NB4 (cell line): ENCODE results near the gene NHS.

Source experiments
- DNase-seq: peaks from one replicate; pipeline ENCODE4 v3.0.0; 2010; ENCODE audit warnings: low read depth
- H3K4me3 ChIP-seq: one replicate; pipeline ENCODE4 v1.5.1; 2011; ENCODE audit warnings: mild to moderate bottlenecking, low read depth, low read length, moderate library complexity
- MYC ChIP-seq: IDR thresholded peaks from 2 replicates; pipeline ENCODE4 v1.6.1; 2011; ENCODE audit warnings: low read depth, low read length
- POLR2A ChIP-seq: IDR thresholded peaks from 2 replicates; pipeline ENCODE4 v1.6.1; 2011; ENCODE audit warnings: mild to moderate bottlenecking; ENCODE audit not compliant: insufficient read length; ENCODE audit errors: extremely low read depth
- TF ChIP-seq, protein P1 (sequence below): IDR thresholded peaks from 2 replicates; pipeline ENCODE4 v1.6.1; 2011; ENCODE audit warnings: low read depth, low read length
- TF ChIP-seq, protein P2 (sequence below): IDR thresholded peaks from one replicate; pipeline ENCODE4 v1.5.1; 2012; ENCODE audit warnings: low read depth, low read length

NHS gene

DNA sequence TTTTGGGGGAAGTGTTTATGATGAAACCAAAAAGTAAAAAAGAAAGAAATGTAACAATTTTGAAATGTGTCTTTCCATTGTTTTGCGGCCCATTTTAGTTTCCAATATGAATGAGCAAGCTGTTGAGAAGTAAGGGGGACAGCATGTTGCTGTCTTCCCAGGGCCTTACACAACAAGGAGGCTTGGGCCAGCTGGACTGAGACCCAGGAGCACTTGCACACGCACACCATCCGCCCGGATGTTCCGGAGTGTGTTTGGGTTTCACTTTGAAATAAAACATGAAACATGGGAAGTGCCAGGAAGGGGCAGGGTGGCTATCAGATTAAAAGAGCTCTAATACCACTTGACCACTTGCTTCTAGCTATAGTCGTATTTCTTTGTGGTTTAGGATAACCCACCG lies 144.4 kb downstream of the NHS start:
- no peak for TF ChIP-seq POLR2A
- TF ChIP-seq, protein P1, sequence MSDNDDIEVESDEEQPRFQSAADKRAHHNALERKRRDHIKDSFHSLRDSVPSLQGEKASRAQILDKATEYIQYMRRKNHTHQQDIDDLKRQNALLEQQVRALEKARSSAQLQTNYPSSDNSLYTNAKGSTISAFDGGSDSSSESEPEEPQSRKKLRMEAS = no peak
- TF ChIP-seq, protein P2, sequence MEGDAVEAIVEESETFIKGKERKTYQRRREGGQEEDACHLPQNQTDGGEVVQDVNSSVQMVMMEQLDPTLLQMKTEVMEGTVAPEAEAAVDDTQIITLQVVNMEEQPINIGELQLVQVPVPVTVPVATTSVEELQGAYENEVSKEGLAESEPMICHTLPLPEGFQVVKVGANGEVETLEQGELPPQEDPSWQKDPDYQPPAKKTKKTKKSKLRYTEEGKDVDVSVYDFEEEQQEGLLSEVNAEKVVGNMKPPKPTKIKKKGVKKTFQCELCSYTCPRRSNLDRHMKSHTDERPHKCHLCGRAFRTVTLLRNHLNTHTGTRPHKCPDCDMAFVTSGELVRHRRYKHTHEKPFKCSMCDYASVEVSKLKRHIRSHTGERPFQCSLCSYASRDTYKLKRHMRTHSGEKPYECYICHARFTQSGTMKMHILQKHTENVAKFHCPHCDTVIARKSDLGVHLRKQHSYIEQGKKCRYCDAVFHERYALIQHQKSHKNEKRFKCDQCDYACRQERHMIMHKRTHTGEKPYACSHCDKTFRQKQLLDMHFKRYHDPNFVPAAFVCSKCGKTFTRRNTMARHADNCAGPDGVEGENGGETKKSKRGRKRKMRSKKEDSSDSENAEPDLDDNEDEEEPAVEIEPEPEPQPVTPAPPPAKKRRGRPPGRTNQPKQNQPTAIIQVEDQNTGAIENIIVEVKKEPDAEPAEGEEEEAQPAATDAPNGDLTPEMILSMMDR = no peak
- TF ChIP-seq MYC = no peak
- DNase-seq = no peak
- no peak overlapping the region for H3K4me3 ChIP-seq

DNA sequence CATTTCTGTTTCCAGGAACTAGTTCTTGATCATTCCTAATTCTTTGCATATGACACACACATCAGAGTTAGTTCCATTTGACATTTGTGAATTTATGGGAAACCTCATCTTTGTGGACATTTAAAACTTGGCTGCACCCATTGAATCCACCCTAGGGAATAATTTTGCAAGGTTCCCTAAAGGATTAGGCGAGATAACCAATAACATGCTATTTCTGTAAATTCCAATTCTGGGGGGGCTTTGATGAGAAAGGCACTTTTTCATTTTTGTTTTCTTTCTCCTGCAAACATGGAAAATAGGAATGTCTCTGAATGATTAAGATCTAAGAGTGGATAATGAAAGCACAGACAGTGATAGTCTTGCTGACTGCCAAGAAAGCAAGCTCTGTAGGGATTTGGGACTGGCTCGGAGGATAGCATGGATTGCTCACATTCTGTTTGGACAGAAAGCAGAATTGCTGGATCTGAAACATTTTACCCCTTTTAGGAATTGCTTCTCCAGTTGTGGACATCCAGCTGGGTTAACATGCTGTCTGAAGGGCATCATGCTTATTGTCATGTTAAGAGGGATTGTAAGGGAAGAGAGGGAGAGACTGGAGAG lies 145.1 kb downstream of the NHS start:
- TF ChIP-seq, protein P1 = no peak
- TF ChIP-seq POLR2A (no peak), MYC (no peak)
- TF ChIP-seq, protein P2 = no peak
- no peak overlapping the region for H3K4me3 ChIP-seq
- no peak for DNase-seq

DNA sequence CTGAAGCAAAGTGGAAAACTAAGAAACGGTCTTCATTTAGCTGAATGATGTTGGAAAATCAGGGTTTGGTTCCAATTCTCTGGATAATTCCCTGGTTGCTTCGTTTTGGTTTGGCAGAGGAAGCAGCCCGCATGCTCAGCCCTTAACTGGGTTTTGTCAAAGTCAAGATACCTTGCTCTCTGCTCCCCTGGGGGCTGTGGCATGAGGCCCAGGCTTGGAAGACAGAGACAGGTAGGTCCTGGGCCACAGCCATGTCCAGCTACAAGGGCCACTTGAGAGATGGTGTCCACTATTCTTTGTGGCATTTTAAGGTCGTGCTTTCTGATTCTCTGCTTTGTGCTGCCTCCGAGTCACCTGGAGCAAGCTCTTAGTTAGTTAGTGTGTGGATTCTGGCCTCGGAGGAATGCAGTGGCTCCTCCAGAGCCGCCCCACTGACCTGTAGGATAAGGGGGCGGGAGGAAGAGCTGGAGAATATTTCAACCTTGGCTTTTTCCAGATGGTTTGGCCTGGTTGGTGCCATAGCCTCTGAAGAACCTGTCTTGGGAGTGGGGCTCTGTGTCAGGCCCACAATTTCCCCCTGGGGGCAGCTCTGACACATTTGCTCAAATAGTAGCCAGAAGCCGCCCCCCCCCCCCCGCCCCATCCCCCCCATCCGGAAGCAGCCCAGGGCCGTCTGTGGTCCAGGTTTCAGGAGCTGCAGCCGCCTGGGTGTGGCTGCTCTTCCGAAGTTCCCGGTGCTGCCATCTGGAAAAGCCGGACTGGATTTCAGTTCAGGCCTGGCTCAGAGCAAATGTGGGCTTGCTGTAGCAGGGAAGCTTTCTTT lies 147.1 kb downstream of the NHS start:
- TF ChIP-seq MYC (no peak), POLR2A (no peak)
- TF ChIP-seq, protein P1 = no peak
- TF ChIP-seq, protein P2 = no peak
- DNase-seq = no peak
- no peak overlapping the region for H3K4me3 ChIP-seq

DNA sequence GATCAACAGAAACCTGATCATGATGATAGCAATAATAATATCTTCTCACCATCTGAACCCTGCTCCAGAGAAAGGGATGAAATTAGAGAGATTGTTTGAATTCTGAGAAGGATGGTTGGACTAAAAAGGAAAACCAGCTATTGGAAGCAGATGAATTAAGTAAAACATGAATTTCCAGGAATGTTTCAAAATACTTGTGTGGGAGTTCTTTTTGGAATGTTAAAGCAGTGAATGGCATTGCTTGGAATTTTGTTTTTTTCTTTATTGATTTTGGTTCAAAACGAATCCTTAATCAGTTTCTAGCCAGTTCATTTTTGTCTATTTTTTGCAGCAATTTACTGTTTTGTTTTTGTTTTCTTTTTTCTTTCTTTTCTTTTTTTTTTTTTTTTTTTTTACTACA lies 150.3 kb downstream of the NHS start:
- TF ChIP-seq POLR2A (no peak), MYC (no peak)
- TF ChIP-seq, protein P2 = no peak
- TF ChIP-seq, protein P1 = no peak
- DNase-seq = no peak
- H3K4me3 ChIP-seq = no peak overlapping the region

DNA sequence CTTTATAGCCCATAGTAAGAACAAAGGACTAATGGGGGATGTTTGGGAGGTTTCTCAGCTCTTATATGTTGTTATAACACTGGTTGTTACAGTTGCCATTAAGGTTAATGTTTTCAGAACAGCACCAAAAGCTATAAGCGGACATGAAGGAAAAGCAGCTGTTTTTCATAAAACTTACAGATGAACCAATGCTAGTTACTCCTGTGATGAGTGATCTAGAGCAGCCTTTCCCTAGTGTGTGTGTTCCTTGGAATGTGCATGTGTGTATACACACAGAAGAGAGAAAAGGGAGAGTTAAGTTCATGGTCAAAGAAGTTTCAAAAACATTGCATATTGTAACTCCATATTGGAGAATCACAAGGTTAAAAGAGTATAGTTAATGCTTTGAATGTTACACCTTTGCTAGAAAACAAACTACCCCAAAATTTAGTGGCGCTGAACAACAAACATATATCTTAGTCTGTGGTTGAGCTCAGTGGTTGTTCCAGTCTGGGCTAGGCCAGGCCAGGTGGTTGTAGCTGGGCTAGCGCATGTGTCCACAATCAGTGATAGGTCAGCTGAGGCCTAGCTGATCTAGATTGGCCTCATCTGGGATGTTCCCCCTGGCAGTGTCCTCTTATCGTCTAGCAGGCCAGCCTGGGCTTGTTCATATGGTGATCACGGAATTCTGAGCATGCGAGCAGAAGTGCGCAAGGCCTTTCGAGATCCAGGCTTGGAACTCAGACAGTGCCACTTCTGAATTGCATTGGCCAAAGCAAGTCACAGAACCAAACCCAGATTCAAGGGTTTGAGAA lies 151.0 kb downstream of the NHS start:
- TF ChIP-seq, protein P1 = no peak
- TF ChIP-seq, protein P2 = no peak
- TF ChIP-seq MYC = no peak
- no peak for TF ChIP-seq POLR2A
- H3K4me3 ChIP-seq = no peak overlapping the region
- no peak for DNase-seq
